HepG2 (cell line): ENCODE results near the gene DYNC2H1. TPM values are rescaled to one million over a fixed set of nuclear protein-coding genes. Genes with fewer than 3 reads are reported as not detected.

ENCODE experiments used
- ATAC-seq: fragments of 200-7000 bp; cut with Tn5 transposase; 3 replicates; pipeline ENCODE4 v1.9.1; 2020; ENCODE audit warnings: mild to moderate bottlenecking, moderate library complexity
- BruUV-seq: library from RNA; stranded (reverse); fragments of 400-500 nt; replicated peaks from 2 replicates; lab custom pipeline; 2021; lab: Mats Ljungman, UMichigan
- CTCF ChIA-PET: fragments of 300-600 bp; formaldehyde crosslinking; extraction: SDS; loops from one replicate; lab custom pipeline; 2021; ENCODE audit warnings: low total read pairs, inconsistent platforms, low intra/inter-chr PET ratio; lab: Yijun Ruan, JAX
- POLR2A ChIA-PET: fragments of 350-600 bp; sonication (Branson Sonifier 250); formaldehyde crosslinking; loops from one replicate; lab custom pipeline; 2020; ENCODE audit warnings: antibody characterized with exemption, inconsistent platforms; lab: Yijun Ruan, JAX
- DNase-seq: peaks from one replicate; pipeline ENCODE4 v3.0.0-alpha.2; 2015; ENCODE audit warnings: low spot score
- FAIRE-seq: peaks from 3 replicates; lab custom pipeline; 2011; peaks lifted over from hg19 to GRCh38; lab: Jason Lieb, UNC
- H2AFZ ChIP-seq: one replicate; pipeline ENCODE4 v1.6.1; 2011; ENCODE audit warnings: low read length, inconsistent platforms
- H3K27ac ChIP-seq: fragments of 300-600 bp; 3 replicates; pipeline ENCODE4 v1.8.0; 2011; ENCODE audit warnings: mixed run types, mild to moderate bottlenecking, mixed read lengths, low read length, inconsistent platforms; ENCODE audit not compliant: insufficient read depth; ENCODE audit errors: extremely low read length
- H3K27me3 ChIP-seq, 2 experiments: fragments of 200-600 bp in 1 of 2; 2 replicates in 1 of 2; 3 replicates in 1 of 2; pipeline versions ENCODE4 v1.6.0 to v1.8.0; 2011; ENCODE audit warnings: low read length in 2 of 2, mild to moderate bottlenecking in 2 of 2, moderate library complexity in 2 of 2, inconsistent platforms in 1 of 2; ENCODE audit not compliant: insufficient read depth in 2 of 2, control insufficient read depth in 1 of 2
- H3K36me3 ChIP-seq, 2 experiments: fragments of 200-600 bp in 1 of 2; replicated peaks in 1 of 2; 2 replicates in 1 of 2; 3 replicates in 1 of 2; pipeline versions ENCODE4 v1.5.1 to v1.8.0; 2011; ENCODE audit warnings: low read length in 2 of 2, inconsistent platforms in 1 of 2; ENCODE audit not compliant: insufficient read depth in 2 of 2, control insufficient read depth in 1 of 2
- H3K4me1 ChIP-seq: 2 replicates; pipeline ENCODE4 v1.5.1; 2012; ENCODE audit warnings: low read length, inconsistent platforms; ENCODE audit not compliant: insufficient read depth
- H3K4me2 ChIP-seq: 2 replicates; pipeline ENCODE4 v1.6.0; 2011; ENCODE audit warnings: low read depth, low read length, inconsistent platforms
- H3K4me3 ChIP-seq, 3 experiments: fragments of 200-600 bp in 1 of 3; sonication (generic), shearing (Covaris generic) in 1 of 3; replicated peaks in 1 of 3; 2 replicates each; pipeline ENCODE4 v1.5.1; 2011 to 2016; ENCODE audit warnings: low read length in 3 of 3, inconsistent platforms in 2 of 3, low read depth in 2 of 3, mild to moderate bottlenecking in 2 of 3, control low read depth in 1 of 3, mixed read lengths in 1 of 3; ENCODE audit not compliant: insufficient read depth in 1 of 3
- H3K79me2 ChIP-seq: one replicate; pipeline ENCODE4 v1.6.1; 2011; ENCODE audit warnings: low read length, inconsistent platforms; ENCODE audit not compliant: insufficient read depth
- H3K9ac ChIP-seq: 2 replicates; pipeline ENCODE4 v1.6.0; 2011; ENCODE audit warnings: mild to moderate bottlenecking, low read depth, low read length, inconsistent platforms; ENCODE audit not compliant: insufficient read depth
- H3K9me3 ChIP-seq: 2 replicates; pipeline ENCODE4 v1.5.1; 2012; ENCODE audit warnings: mild to moderate bottlenecking, low read length
- H4K20me1 ChIP-seq: 2 replicates; pipeline ENCODE4 v1.6.0; 2011; ENCODE audit warnings: inconsistent platforms, mild to moderate bottlenecking, low read length, moderate library complexity; ENCODE audit not compliant: insufficient read depth
- HBP1 ChIP-seq: IDR thresholded peaks from 2 replicates; pipeline ENCODE4 v1.6.1; 2016; ENCODE audit warnings: low read depth, control low read depth
- KLF15 ChIP-seq: sonication (generic); formaldehyde crosslinking; IDR thresholded peaks from 2 replicates; pipeline ENCODE4 v1.8.1; 2023; ENCODE audit warnings: borderline replicate concordance, mild to moderate bottlenecking, inconsistent platforms, missing genetic modification reagents, mixed read lengths
- NKX3-1 ChIP-seq: sonication (generic); formaldehyde crosslinking; IDR thresholded peaks from 2 replicates; pipeline ENCODE4 v1.5.0; 2020; ENCODE audit warnings: missing genetic modification reagents
- SMC3 ChIP-seq: IDR thresholded peaks from 2 replicates; pipeline ENCODE4 v1.6.1; 2011; ENCODE audit warnings: low read length, improper control_type of control experiment
- ZBTB49 ChIP-seq: sonication (generic); formaldehyde crosslinking; IDR thresholded peaks from 2 replicates; pipeline ENCODE4 v1.4.0; 2020; ENCODE audit warnings: missing genetic modification reagents, borderline replicate concordance
- ZFP37 ChIP-seq: sonication (generic); formaldehyde crosslinking; IDR thresholded peaks from 2 replicates; pipeline ENCODE4 v1.4.0; 2020; ENCODE audit warnings: missing genetic modification reagents, borderline replicate concordance
- WGBS: methylation state at CpG from one replicate; pipeline ENCODE4 v1.1.6; 2017; ENCODE audit warnings: low lambda C conversion rate; 5-methylcytosine and 5-hydroxymethylcytosine counted together
- in situ Hi-C: cut with HindIII; loops from 2 replicates; pipeline ENCODE4 v1.10.0; 2017; ENCODE audit warnings: low pct_unique_long_range_greater_than_20kb; ENCODE audit not compliant: extremely low pct_ligation_motif_present
- intact Hi-C: fragments of 100-400 bp; cut with micrococcal nuclease; formaldehyde crosslinking; loops from one replicate; pipeline ENCODE4 v1.10.0; 2022; ENCODE audit not compliant: unreplicated experiment
- polyA plus RNA-seq, 8 experiments: library from polyadenylated mRNA; depleted of rRNA in 3 of 8; stranded (reverse) in 7 of 8; unstranded in 1 of 8; fragments of >200 nt; fragmentation: Illumina TruSeq in 4 of 8; extraction: Trizol in 4 of 8; gene quantifications; 2 replicates each; pipeline versions ENCODE4 v1.2.1 to v1.2.3, GENCODE V29; 2011 to 2016; ENCODE audit warnings: low read depth in 4 of 8, missing spikeins in 1 of 8, mixed read lengths in 1 of 8; ENCODE audit not compliant: insufficient read depth in 1 of 8
- total RNA-seq, 5 experiments: library from RNA; depleted of rRNA; stranded (reverse); fragments of >200 nt; fragmentation: Illumina TruSeq; extraction: Trizol; gene quantifications; 2 replicates each; pipeline ENCODE4 v1.2.3, GENCODE V29; 2016; ENCODE audit warnings: low read depth in 1 of 5

The DYNC2H1 gene
- total and polyA plus RNA-seq, 2 of the 13 experiments (the other 11 are each of a cell fraction or from before 2014, with no cell fraction given): 0.49 to 0.66 TPM

DNA sequence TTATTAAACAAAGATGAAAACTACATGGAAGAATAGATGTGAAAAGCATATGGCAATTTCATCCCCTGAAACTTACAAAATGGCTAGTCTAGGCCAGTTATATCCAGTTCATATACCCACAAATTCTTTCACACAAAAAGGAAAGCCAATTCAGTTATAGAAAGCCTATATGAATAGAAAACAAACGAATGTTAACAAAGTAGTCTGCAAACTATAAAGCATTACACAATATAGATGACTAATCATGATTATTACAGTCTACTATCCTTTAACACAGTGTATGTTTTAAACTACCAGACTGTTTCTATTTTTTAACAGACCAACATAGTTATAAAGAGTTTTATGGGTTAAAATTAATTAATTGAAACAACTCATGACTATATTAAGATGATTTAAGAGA is 29.4 kb upstream of the DYNC2H1 start:
- Histone ChIP-seq H3K4me2 (no peak overlapping the region), H3K27me3 (no peaks in the 10 kb centered on the region), H3K79me2 (no peaks in the 10 kb centered on the region), H4K20me1 (no peaks in the 10 kb centered on the region), H3K9ac (no peak overlapping the region), H3K9me3 (no peaks in the 10 kb centered on the region), H3K27ac (no peak overlapping the region), H3K4me1 (no peaks in the 10 kb centered on the region), H3K4me3 (no peak overlapping the region), H2AFZ (no peak overlapping the region), H3K36me3 (peaks cover 13 to 56% of the 10 kb centered on the region in 2 experiments; a peak in 4 of 5 replicates)
- CTCF ChIA-PET: no interaction called here
- 94% methylated on average over 1 of the region's 1 CpG for WGBS
- TF ChIP-seq NKX3-1 (no peak), ZFP37 (CRISPR knock-in tag) (no peak), SMC3 (no peak), ZBTB49 (no peak), HBP1 (CRISPR knock-in tag) (no peak), KLF15 (CRISPR knock-in tag) (no peak)
- in situ Hi-C loops (no loop called here), intact Hi-C loops (no loop called here)
- DNase-seq (no peak), ATAC-seq (no peak), FAIRE-seq (no peak)
- BruUV-seq: no TSS peak
- POLR2A ChIA-PET: no interaction called here
